GM23248 (cell line): ENCODE results near the gene FXYD5.

Experiments used
- EZH2 ChIP-seq: fragments of 200-600 bp; sonication (generic); IDR thresholded peaks from 2 replicates; pipeline ENCODE4 v1.6.1; 2018; ENCODE audit warnings: antibody characterized with exemption, mild to moderate bottlenecking; ENCODE audit not compliant: insufficient read depth, poor library complexity, severe bottlenecking
- EZH2phosphoT487 ChIP-seq: fragments of 200-600 bp; sonication (generic); IDR thresholded peaks from 2 replicates; pipeline ENCODE4 v1.6.1; 2018; ENCODE audit warnings: antibody characterized with exemption, moderate library complexity, mild to moderate bottlenecking, low read depth; ENCODE audit not compliant: insufficient read depth

DNA sequence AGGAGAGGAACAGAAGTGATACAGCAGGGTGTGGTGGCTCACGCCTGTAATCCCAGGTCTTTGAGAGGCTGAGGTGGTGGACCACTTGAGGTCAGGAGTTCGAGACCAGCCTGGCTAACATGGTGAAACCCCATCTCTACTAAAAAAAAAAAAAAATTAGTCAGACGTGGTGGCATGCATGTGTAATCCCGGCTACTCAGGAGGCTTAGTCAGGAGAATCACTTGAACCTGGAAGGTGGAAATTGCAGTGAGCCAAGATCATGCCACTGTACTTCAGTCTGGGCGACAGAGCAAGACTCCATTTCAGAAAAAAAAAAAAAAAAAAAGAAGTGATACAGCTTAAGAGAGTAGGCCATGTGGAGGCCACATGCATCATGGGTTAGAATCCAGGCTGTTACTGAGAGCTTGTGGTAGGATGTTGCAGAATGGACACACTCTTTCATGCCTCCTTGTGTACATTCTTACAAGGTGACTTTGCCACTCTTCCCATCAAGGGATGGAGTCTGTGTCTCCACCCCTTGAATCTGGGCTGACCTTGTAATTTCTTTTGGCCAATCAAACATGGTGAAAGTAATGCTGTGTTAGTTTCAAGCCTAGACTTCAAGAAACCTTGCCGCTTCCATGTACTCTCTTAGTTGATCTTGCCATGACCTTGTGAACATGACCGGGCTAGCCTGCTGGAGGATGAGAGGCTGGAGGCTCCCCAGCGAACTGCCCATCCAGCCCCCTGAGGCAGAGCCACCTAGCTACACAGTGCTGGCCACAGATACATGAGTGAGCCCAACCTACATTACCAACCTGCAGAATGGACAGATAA lies 61.7 kb downstream of the FXYD5 start:
- TF ChIP-seq EZH2 (no peak), EZH2phosphoT487 (no peak)
